Naive thymus-derived CD8-positive, alpha-beta T cell (primary cell): ENCODE results near the gene RTP5. TPM values are rescaled to one million over a fixed set of nuclear protein-coding genes. Genes with fewer than 3 reads are reported as not detected.

Experiments
- ATAC-seq, 2 donors: fragments of 150-1000 bp; cut with Tn5 transposase in 1 of 2; sonication (Bioruptor Pico), chemical (Tn5 transposase) in 1 of 2; 1 replicate in 1 of 2; 2 replicates in 1 of 2; pipeline ENCODE4 v1.10.0; 2021; ENCODE audit warnings: mild to moderate bottlenecking in 2 of 2, moderate library complexity in 2 of 2
- POLR2A ChIA-PET: fragments of 350-600 bp; sonication (Branson Sonifier 250); formaldehyde crosslinking; loops from one replicate; lab custom pipeline; 2021; ENCODE audit warnings: antibody characterized with exemption; lab: Charles Lee
- DNase-seq, 10 donors: peaks; one replicate each; pipeline versions ENCODE4 v3.0.0 to v3.0.0-alpha.2; 2020 to 2022
- H3K27ac Mint-ChIP-seq, 10 donors: one replicate each; pipeline ENCODE4 v1.8.0; 2020 to 2022; ENCODE audit warnings: mild to moderate bottlenecking in 10 of 10, mixed read lengths in 10 of 10, moderate library complexity in 4 of 10, inconsistent platforms in 1 of 10
- H3K27me3 Mint-ChIP-seq, 5 donors: one replicate each; pipeline ENCODE4 v1.8.0; 2021 to 2022; ENCODE audit warnings: mixed read lengths in 5 of 5
- H3K36me3 Mint-ChIP-seq, 3 donors: one replicate each; pipeline ENCODE4 v1.8.0; 2020 to 2022; ENCODE audit warnings: mixed read lengths in 3 of 3, mild to moderate bottlenecking in 2 of 3, inconsistent platforms in 1 of 3
- H3K4me1 Mint-ChIP-seq, 4 donors: one replicate each; pipeline ENCODE4 v1.8.0; 2021 to 2022; ENCODE audit warnings: mixed read lengths in 4 of 4
- H3K4me3 Mint-ChIP-seq, 10 donors: one replicate each; pipeline ENCODE4 v1.8.0; 2020 to 2022; ENCODE audit warnings: mild to moderate bottlenecking in 10 of 10, mixed read lengths in 10 of 10, moderate library complexity in 6 of 10, inconsistent platforms in 1 of 10
- H3K9me3 Mint-ChIP-seq, 9 donors: one replicate each; pipeline ENCODE4 v1.8.0; 2020 to 2022; ENCODE audit warnings: mixed read lengths in 9 of 9, mild to moderate bottlenecking in 3 of 9, inconsistent platforms in 1 of 9, moderate library complexity in 1 of 9
- polyA plus RNA-seq, 3 donors: library from polyadenylated mRNA; unstranded; fragments of 300-500 nt; fragmentation: Illumina TruSeq; gene quantifications; one replicate each; pipeline ENCODE4 v1.2.3, GENCODE V29; 2021
- total RNA-seq, 8 experiments: library from RNA in 2 of 8; stranded (reverse) in 2 of 8; gene quantifications; one replicate each; pipeline ENCODE4 v1.2.3 and lab custom pipeline; 2021 to 2026

The RTP5 gene
- total and polyA plus RNA-seq, 5 experiments from 2014 or later = not detected

DNA sequence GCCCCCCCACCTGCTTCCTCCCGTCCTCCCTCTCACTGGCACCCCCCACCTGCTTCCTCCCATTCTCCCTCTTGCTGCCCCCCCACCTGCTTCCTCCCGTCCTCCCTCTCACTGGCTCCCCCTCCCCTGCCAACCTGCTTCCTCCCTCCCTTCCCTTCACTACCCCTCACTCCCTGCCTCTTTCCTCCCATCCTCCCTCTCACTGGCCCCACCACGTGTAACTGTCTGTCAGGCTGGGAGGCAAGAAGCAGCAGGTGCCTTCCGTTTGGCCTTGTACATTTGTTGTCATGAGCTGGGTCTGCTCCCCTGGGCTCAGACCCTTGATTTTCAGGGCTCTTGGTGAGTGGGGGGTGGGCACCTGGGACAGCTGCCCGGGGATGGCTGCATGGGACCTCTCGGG lies 19.1 kb downstream of the RTP5 start:
- DNase-seq = no peak
- POLR2A ChIA-PET = interaction anchor here (0.6 kb wide), 1 partner anchor 76 kb away, joined by 3 read pairs; no protein-coding TSS in a partner anchor
- Mint-ChIP-seq H3K36me3 (peaks cover 0 to 31% (median 15%) of the 10 kb centered on the region in 3 donors), H3K27me3 (no peaks in the 10 kb centered on the region), H3K27ac (peak overlapping the region in 9 of 10 donors; percentile 67 to 89 (median 85)), H3K4me1 (peaks cover 12 to 54% (median 41%) of the 10 kb centered on the region in 4 donors), H3K4me3 (peak overlapping the region in 6 of 10 donors; percentile 1 to 72 (median 26)), H3K9me3 (peaks cover 0 to 2% (median 0%) of the 10 kb centered on the region in 9 donors)
- ATAC-seq = peak in 1 of 2 donors; percentile 16

- DNase-seq = no peak
- peaks cover 0 to 2% (median 0%) of the 10 kb centered on the region in 9 donors for H3K9me3 Mint-ChIP-seq
- ATAC-seq = no peak
- H3K27ac Mint-ChIP-seq = peak overlapping the region in 1 of 10 donors; percentile 20
- H3K27me3 Mint-ChIP-seq = no peaks in the 10 kb centered on the region
- POLR2A ChIA-PET = no interaction called here
- peaks cover 12 to 49% (median 34%) of the 10 kb centered on the region in 4 donors for H3K4me1 Mint-ChIP-seq
- no peak overlapping the region for H3K4me3 Mint-ChIP-seq
- peaks cover 0 to 20% (median 9%) of the 10 kb centered on the region in 3 donors for H3K36me3 Mint-ChIP-seq
Measured at GRCh38 chr2:241890524-241891235, 21.2 kb downstream of the RTP5 start.

GRCh38 chr2:241891315-241891987 lies 21.9 kb downstream of the RTP5 start:
- no peaks in the 10 kb centered on the region for H3K27me3 Mint-ChIP-seq
- peaks cover 7 to 45% (median 33%) of the 10 kb centered on the region in 4 donors for H3K4me1 Mint-ChIP-seq
- no peak overlapping the region for H3K4me3 Mint-ChIP-seq
- ATAC-seq = no peak
- no peak overlapping the region for H3K27ac Mint-ChIP-seq
- POLR2A ChIA-PET = no interaction called here
- peaks cover 0 to 15% (median 9%) of the 10 kb centered on the region in 3 donors for H3K36me3 Mint-ChIP-seq
- DNase-seq = no peak
- H3K9me3 Mint-ChIP-seq = peaks cover 0 to 2% (median 0%) of the 10 kb centered on the region in 9 donors

- Mint-ChIP-seq H3K36me3 (peaks cover 0 to 11% (median 9%) of the 10 kb centered on the region in 3 donors), H3K4me1 (peaks cover 7 to 40% (median 30%) of the 10 kb centered on the region in 4 donors), H3K27ac (no peak overlapping the region), H3K4me3 (no peak overlapping the region), H3K27me3 (no peaks in the 10 kb centered on the region), H3K9me3 (peaks cover 0 to 2% (median 0%) of the 10 kb centered on the region in 9 donors)
- POLR2A ChIA-PET = no interaction called here
- ATAC-seq (no peak), DNase-seq (no peak)
Measured at GRCh38 chr2:241891988-241892298, 22.4 kb downstream of the RTP5 start.

DNA sequence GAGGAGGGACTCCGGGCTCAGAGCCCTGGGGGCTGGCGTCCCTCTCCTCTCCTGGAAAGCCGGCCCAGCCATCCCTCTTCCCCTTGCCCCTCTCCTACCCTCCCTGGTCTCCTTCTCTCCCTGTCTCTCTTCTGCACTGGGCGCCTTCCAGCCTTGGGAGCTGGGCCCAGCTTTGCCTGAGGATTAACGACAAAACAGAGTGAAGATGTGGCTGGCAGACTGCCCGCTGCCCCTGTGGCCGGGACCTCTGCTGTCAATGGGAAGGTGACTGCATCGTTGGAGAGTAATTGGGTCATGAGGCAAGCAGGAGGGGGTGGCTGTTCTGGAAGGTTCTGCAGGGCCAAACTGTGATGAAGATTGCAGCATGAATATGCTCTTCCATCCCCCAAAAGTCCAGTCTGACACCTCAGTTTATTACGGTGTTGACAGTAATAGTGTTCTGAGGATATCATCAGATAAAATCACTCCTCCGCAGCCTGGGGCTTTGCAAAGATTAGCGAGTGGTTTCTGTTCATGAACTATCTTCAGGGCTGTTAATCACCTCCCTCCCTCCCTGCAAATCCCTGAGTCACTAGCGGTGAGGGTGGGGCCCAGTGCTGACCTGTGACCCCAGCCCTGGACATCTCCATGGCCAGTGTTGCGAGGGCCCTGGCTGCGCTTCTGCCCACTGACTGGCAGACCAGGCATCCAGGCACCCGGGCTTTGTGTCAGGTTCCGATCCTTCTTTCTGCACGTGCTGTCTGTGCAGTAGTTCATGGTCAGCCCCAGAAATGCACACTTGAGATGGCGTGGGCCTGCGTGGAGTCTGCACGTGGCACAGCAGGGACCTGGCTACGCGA lies 23.0 kb downstream of the RTP5 start:
- Mint-ChIP-seq H3K9me3 (peaks cover 0 to 2% (median 0%) of the 10 kb centered on the region in 9 donors), H3K27ac (peak overlapping the region in 2 of 10 donors; percentile 37 to 79), H3K27me3 (no peaks in the 10 kb centered on the region), H3K4me3 (no peak overlapping the region), H3K36me3 (peaks cover 0 to 7% (median 4%) of the 10 kb centered on the region in 3 donors), H3K4me1 (peaks cover 7 to 34% (median 25%) of the 10 kb centered on the region in 4 donors)
- POLR2A ChIA-PET = no interaction called here
- DNase-seq (peak in 1 of 10 donors; percentile 43), ATAC-seq (no peak)

DNA sequence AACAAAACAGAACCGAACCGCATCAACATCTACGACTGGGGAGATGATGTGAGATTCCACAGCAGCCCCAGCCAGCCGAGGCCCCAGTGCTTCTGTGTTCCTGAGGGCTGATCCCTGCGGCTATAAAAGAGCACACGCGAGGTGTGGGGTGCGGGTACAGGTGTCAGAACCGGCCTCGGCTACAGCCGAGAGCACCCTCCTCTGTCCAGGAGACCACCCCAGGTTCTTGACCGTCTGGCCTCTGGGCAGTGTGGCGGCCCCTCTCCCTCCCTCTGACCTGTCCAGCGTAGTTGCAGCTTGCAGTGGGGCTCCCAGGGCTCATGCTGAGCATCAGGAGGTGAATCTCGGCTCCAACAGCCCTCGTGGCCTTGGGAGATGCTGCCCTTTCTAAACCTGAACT lies 23.7 kb downstream of the RTP5 start:
- DNase-seq (no peak), ATAC-seq (no peak)
- no peaks in the 10 kb centered on the region for H3K27me3 Mint-ChIP-seq
- POLR2A ChIA-PET = no interaction called here
- no peak overlapping the region for H3K4me3 Mint-ChIP-seq
- H3K36me3 Mint-ChIP-seq = peaks cover 0 to 6% (median 3%) of the 10 kb centered on the region in 3 donors
- H3K9me3 Mint-ChIP-seq = peaks cover 0 to 2% (median 0%) of the 10 kb centered on the region in 9 donors
- peak overlapping the region in 1 of 10 donors; percentile 41 for H3K27ac Mint-ChIP-seq
- H3K4me1 Mint-ChIP-seq = peaks cover 4 to 29% (median 20%) of the 10 kb centered on the region in 4 donors

DNA sequence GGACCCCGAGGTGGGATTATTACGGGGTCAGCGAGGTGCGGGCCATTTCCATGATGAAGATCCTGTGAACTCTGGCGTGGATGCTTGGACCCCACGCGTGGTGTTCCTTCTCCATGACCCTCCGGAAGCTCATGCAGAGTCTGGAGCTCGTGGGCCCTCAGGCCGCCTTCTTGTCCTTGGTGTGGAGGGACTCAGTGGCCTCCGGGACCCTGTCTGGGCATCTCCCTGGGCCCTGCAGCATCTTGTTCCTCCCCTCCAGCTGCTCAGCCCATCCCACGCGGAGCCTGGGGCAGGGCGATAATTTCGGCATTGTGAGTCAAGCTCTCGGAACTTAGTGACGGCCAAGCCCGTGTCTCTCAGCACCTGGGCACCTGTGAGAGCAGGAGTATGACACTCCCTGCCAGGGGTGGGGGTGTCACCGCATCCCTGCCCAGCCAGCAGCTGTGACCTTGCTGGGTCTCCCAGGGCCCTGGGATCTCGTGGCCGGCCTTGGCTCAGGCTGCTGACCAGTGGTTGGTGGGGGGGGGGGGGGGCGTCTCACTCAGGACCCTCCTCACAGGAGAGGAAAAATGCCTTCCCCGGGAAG lies 24.6 kb downstream of the RTP5 start:
- peak overlapping the region in 3 of 10 donors; percentile 5 to 56 (median 20) for H3K27ac Mint-ChIP-seq
- H3K36me3 Mint-ChIP-seq = peaks cover 0 to 6% (median 1%) of the 10 kb centered on the region in 3 donors
- peaks cover 4 to 23% (median 14%) of the 10 kb centered on the region in 4 donors for H3K4me1 Mint-ChIP-seq
- POLR2A ChIA-PET = no interaction called here
- DNase-seq (no peak), ATAC-seq (no peak)
- no peaks in the 10 kb centered on the region for H3K27me3 Mint-ChIP-seq
- no peak overlapping the region for H3K4me3 Mint-ChIP-seq
- peaks cover 0 to 1% (median 0%) of the 10 kb centered on the region in 9 donors for H3K9me3 Mint-ChIP-seq

- Mint-ChIP-seq H3K9me3 (no peaks in the 10 kb centered on the region), H3K36me3 (peaks cover 0 to 2% (median 0%) of the 10 kb centered on the region in 3 donors), H3K4me3 (no peak overlapping the region), H3K27me3 (no peaks in the 10 kb centered on the region), H3K27ac (peak overlapping the region in 1 of 10 donors; percentile 38), H3K4me1 (peaks cover 2 to 20% (median 9%) of the 10 kb centered on the region in 4 donors)
- DNase-seq = no peak
- ATAC-seq = no peak
- POLR2A ChIA-PET = no interaction called here
Measured at GRCh38 chr2:241894681-241895426, 25.3 kb downstream of the RTP5 start.

GRCh38 chr2:241895427-241895711 lies 25.8 kb downstream of the RTP5 start:
- Mint-ChIP-seq H3K36me3 (no peaks in the 10 kb centered on the region), H3K4me1 (peaks cover 2 to 16% (median 9%) of the 10 kb centered on the region in 4 donors), H3K9me3 (no peaks in the 10 kb centered on the region), H3K27ac (peak overlapping the region in 2 of 10 donors; percentile 19 to 76), H3K4me3 (no peak overlapping the region), H3K27me3 (no peaks in the 10 kb centered on the region)
- DNase-seq = no peak
- ATAC-seq = no peak
- POLR2A ChIA-PET = no interaction called here

- no peak for ATAC-seq
- DNase-seq = no peak
- Mint-ChIP-seq H3K27me3 (no peaks in the 10 kb centered on the region), H3K36me3 (peaks cover 0 to 3% (median 0%) of the 10 kb centered on the region in 3 donors), H3K9me3 (no peaks in the 10 kb centered on the region), H3K4me3 (peak overlapping the region in 2 of 10 donors; percentile 33 to 67), H3K4me1 (peaks cover 2 to 16% (median 9%) of the 10 kb centered on the region in 4 donors), H3K27ac (peak overlapping the region in 9 of 10 donors; percentile 19 to 88 (median 72))
- POLR2A ChIA-PET = no interaction called here
Measured at GRCh38 chr2:241895712-241896641, 26.4 kb downstream of the RTP5 start.

- Mint-ChIP-seq H3K9me3 (no peaks in the 10 kb centered on the region), H3K27ac (peak overlapping the region in 3 of 10 donors; percentile 9 to 67 (median 53)), H3K4me1 (peaks cover 2 to 13% (median 9%) of the 10 kb centered on the region in 4 donors), H3K27me3 (no peaks in the 10 kb centered on the region), H3K36me3 (peaks cover 0 to 9% (median 0%) of the 10 kb centered on the region in 3 donors), H3K4me3 (no peak overlapping the region)
- ATAC-seq (no peak), DNase-seq (no peak)
- POLR2A ChIA-PET = no interaction called here
Measured at GRCh38 chr2:241896746-241897201, 27.2 kb downstream of the RTP5 start.
